GM21528 (cell line): ENCODE measurements around the gene ACOT7.

Experiments
- ATAC-seq: cut with Tn5 transposase; IDR thresholded peaks from one replicate; pipeline ENCODE4 v1.9.1; 2021; ENCODE audit warnings: mild to moderate bottlenecking, moderate library complexity; ENCODE audit not compliant: unreplicated experiment, low FRiP score

ACOT7 gene

GRCh38 chr1:6294080-6294889 lies 99.3 kb downstream of the ACOT7 start:
- no peak for ATAC-seq

- no peak for ATAC-seq
Measured at GRCh38 chr1:6292102-6292501, 101.5 kb downstream of the ACOT7 start.

GRCh38 chr1:6288665-6289064 lies 104.9 kb downstream of the ACOT7 start:
- no peak for ATAC-seq

- no peak for ATAC-seq
Measured at GRCh38 chr1:6288026-6288425, 105.5 kb downstream of the ACOT7 start.

GRCh38 chr1:6287431-6287886 lies 106.1 kb downstream of the ACOT7 start:
- ATAC-seq, result no peak

GRCh38 chr1:6287029-6287428 lies 106.5 kb downstream of the ACOT7 start:
- no peak for ATAC-seq

- no peak for ATAC-seq
Measured at GRCh38 chr1:6286266-6286665, 107.3 kb downstream of the ACOT7 start.

- no peak for ATAC-seq
Measured at GRCh38 chr1:6285336-6285735, 108.2 kb downstream of the ACOT7 start.

- ATAC-seq, result no peak
Measured at GRCh38 chr1:6282577-6283270, 110.8 kb downstream of the ACOT7 start.

- ATAC-seq, result no peak
Measured at GRCh38 chr1:6281511-6282402, 111.8 kb downstream of the ACOT7 start.

- ATAC-seq, result no peak
Measured at GRCh38 chr1:6280761-6281451, 112.7 kb downstream of the ACOT7 start.

GRCh38 chr1:6279613-6280383 lies 113.8 kb downstream of the ACOT7 start:
- ATAC-seq, result no peak

GRCh38 chr1:6279066-6279465 lies 114.5 kb downstream of the ACOT7 start:
- no peak for ATAC-seq

- ATAC-seq, result no peak
Measured at GRCh38 chr1:6278263-6278662, 115.3 kb downstream of the ACOT7 start.

GRCh38 chr1:6276811-6277555 lies 116.6 kb downstream of the ACOT7 start:
- no peak for ATAC-seq

GRCh38 chr1:6275826-6276782 lies 117.5 kb downstream of the ACOT7 start:
- no peak for ATAC-seq

- ATAC-seq, result no peak
Measured at GRCh38 chr1:6274622-6275139, 118.9 kb downstream of the ACOT7 start.

GRCh38 chr1:6274102-6274501 lies 119.5 kb downstream of the ACOT7 start:
- ATAC-seq, result no peak
